ENCODE results near the gene SLC16A13.
A peak's percentile ranks its signal among the peaks of the same experiment; 100 is the strongest.

SLC16A13 gene

GRCh38 chr17:7014261-7014994, 21.4 kb upstream of the SLC16A13 start:
- DNase-seq: peak; percentile 99

- DNase-seq: peak; percentile 93
These were observed 20.5 kb upstream of the SLC16A13 start for GRCh38 chr17:7014995-7015958.

- DNase-seq: no peak
These were observed 19.4 kb upstream of the SLC16A13 start for GRCh38 chr17:7016418-7016817.

- no peak for DNase-seq
These were observed 18.7 kb upstream of the SLC16A13 start for GRCh38 chr17:7016886-7017826.

GRCh38 chr17:7017827-7018200, 18.0 kb upstream of the SLC16A13 start:
- DNase-seq: no peak

- no peak for DNase-seq
These were observed 17.4 kb upstream of the SLC16A13 start for GRCh38 chr17:7018331-7018964.

- DNase-seq: no peak
These were observed 16.4 kb upstream of the SLC16A13 start for GRCh38 chr17:7019367-7019766.

- no peak for DNase-seq
These were observed 15.8 kb upstream of the SLC16A13 start for GRCh38 chr17:7019839-7020519.

GRCh38 chr17:7020894-7021664, 14.7 kb upstream of the SLC16A13 start:
- DNase-seq: no peak

- peak; percentile 81 for DNase-seq
These were observed 13.6 kb upstream of the SLC16A13 start for GRCh38 chr17:7021993-7022778.

- DNase-seq: no peak
These were observed 12.8 kb upstream of the SLC16A13 start, which contains the start of gene BCL6B for GRCh38 chr17:7022781-7023571. TSS of gene BCL6B (plus strand) at chr17:7023050. CDS start at chr17:7023672, 622 bp downstream.

GRCh38 chr17:7023576-7024401, 12.0 kb upstream of the SLC16A13 start:
- DNase-seq: peak; percentile 98

GRCh38 chr17:7024402-7024785, 11.4 kb upstream of the SLC16A13 start:
- no peak for DNase-seq

- no peak for DNase-seq
These were observed 10.6 kb upstream of the SLC16A13 start for GRCh38 chr17:7025245-7025644.

- DNase-seq: no peak
These were observed 9.2 kb upstream of the SLC16A13 start for GRCh38 chr17:7026471-7027115.

GRCh38 chr17:7027335-7027734, 8.5 kb upstream of the SLC16A13 start:
- DNase-seq: no peak

GRCh38 chr17:7029096-7029495, 6.7 kb upstream of the SLC16A13 start:
- no peak for DNase-seq

- DNase-seq: peak; percentile 42
These were observed 6.2 kb upstream of the SLC16A13 start for GRCh38 chr17:7029659-7030058.

Measured in CD4-positive, alpha-beta T cell treated with Interleukin-15 for 1 hour (primary cell).